ENCODE results near the gene SEC61G. TPM values are rescaled to one million over a fixed set of nuclear protein-coding genes. Genes with fewer than 3 reads are reported as not detected.

SEC61G gene
- polyA plus RNA-seq, 1 of the 3 experiments (the other 2 are of a cell fraction), result 229 TPM

DNA sequence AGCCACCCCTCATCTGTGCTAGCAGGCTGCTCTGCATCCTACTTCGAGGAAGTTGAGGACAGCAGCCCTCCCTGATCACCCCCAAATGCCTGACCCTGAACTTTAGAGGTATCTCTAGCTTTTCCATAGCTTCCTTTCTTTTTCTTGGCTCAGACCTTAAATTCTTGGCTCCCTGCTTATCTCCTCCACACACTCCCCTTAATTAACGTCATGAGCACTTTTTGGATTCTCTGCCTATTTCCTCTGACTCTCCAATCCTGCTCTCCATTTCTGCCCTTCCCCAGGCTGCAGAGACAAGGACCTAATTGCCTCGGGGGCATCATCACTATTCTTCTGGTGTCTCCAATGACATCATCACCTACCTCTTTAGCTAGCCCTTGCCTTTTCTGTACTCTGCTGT is 40.8 kb upstream of the SEC61G start:
- DNase-seq, result no peak
- Histone ChIP-seq H2AFZ (ENCODE audit: low read depth) (no peak overlapping the region), H3K4me2 (no peak overlapping the region), H3K9me2 (no peaks in the 10 kb centered on the region), H3K27ac (ENCODE audit: low read depth in 2 of 2, low read length in 1 of 2) (no peak overlapping the region), H3K9me3 (no peaks in the 10 kb centered on the region), H3K4me1 (ENCODE audit: control insufficient read depth in 1 of 2, insufficient read depth in 2 of 2, low read depth in 1 of 2, low read length in 1 of 2) (0 out of 4 replicates have a peak, but pooled peaks cover 0 to 7% of the 10 kb centered on the region in 2 experiments), H3K27me3 (ENCODE audit: insufficient read depth) (no peaks in the 10 kb centered on the region), H3K79me2 (ENCODE audit: insufficient read depth) (no peaks in the 10 kb centered on the region), H4K20me1 (ENCODE audit: insufficient read depth) (no peaks in the 10 kb centered on the region), H3K9ac (no peak overlapping the region), H3F3A (replicated peaks; ENCODE audit: insufficient read depth) (no peaks in the 10 kb centered on the region), H3K36me3 (replicated peaks in 1 of 2; ENCODE audit: control insufficient read depth in 1 of 2, insufficient read depth in 2 of 2, low read length in 1 of 2) (no peaks in the 10 kb centered on the region), H3K4me3 (ENCODE audit: low read depth in 2 of 2, low read length in 1 of 2) (no peak overlapping the region)
- CTCF ChIA-PET, result interaction anchor here (1.4 to 42.7 kb wide), 4 partner anchors 11 to 449 kb away, joined by 6 to 1068 read pairs (median 18); no protein-coding TSS in a partner anchor
- POLR2A ChIA-PET, result no interaction called here
- 62% methylated on average over 3 of the region's 3 CpGs for WGBS (ENCODE audit: low lambda C conversion rate)
- TF ChIP-seq SMC3 (IDR thresholded peaks at IDR 0.05; ENCODE audit: low read depth, low read length) (no peak), ELF1 (IDR thresholded peaks at IDR 0.05) (no peak)

DNA sequence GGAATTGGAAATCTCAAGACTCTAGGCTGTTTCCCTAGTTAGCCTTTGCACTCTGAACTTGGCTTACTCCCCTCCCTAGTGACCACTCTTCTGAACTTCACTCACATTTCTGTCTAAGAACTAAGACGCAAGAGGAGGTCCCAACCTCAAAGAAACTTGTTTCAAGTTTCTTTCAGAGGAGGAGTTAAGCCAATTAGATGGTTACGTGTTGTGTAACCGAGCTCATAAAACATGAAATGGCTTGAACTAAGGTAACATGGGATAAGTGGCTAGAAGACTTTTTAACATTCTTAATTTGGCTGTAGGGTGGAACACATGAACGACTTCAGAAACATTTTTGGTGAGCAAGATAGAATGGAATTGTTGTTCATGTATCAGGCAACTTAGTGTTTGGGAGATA is 39.5 kb upstream of the SEC61G start:
- no peak for TF ChIP-seq CHD2 (IDR thresholded peaks at IDR 0.05; ENCODE audit: low read length, partially characterized antibody)
- no peak for TF ChIP-seq TAF1 (IDR thresholded peaks at IDR 0.05; ENCODE audit: borderline replicate concordance, low read depth, low read length)
- TF ChIP-seq POLR2AphosphoS5 (IDR thresholded peaks at IDR 0.05; ENCODE audit: low read depth, low read length), result no peak
- TF ChIP-seq NRF1 (IDR thresholded peaks at IDR 0.05; ENCODE audit: low read depth, low read length), result no peak
- TF ChIP-seq, protein P1, sequence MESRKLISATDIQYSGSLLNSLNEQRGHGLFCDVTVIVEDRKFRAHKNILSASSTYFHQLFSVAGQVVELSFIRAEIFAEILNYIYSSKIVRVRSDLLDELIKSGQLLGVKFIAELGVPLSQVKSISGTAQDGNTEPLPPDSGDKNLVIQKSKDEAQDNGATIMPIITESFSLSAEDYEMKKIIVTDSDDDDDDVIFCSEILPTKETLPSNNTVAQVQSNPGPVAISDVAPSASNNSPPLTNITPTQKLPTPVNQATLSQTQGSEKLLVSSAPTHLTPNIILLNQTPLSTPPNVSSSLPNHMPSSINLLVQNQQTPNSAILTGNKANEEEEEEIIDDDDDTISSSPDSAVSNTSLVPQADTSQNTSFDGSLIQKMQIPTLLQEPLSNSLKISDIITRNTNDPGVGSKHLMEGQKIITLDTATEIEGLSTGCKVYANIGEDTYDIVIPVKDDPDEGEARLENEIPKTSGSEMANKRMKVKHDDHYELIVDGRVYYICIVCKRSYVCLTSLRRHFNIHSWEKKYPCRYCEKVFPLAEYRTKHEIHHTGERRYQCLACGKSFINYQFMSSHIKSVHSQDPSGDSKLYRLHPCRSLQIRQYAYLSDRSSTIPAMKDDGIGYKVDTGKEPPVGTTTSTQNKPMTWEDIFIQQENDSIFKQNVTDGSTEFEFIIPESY (IDR thresholded peaks at IDR 0.05; ENCODE audit: borderline replicate concordance, low read depth), result no peak
- TF ChIP-seq RXRA (IDR thresholded peaks at IDR 0.05; ENCODE audit: borderline replicate concordance, low read depth), result no peak
- TF ChIP-seq SMC3 (IDR thresholded peaks at IDR 0.05; ENCODE audit: low read depth, low read length), result no peak
- TF ChIP-seq, protein P2, sequence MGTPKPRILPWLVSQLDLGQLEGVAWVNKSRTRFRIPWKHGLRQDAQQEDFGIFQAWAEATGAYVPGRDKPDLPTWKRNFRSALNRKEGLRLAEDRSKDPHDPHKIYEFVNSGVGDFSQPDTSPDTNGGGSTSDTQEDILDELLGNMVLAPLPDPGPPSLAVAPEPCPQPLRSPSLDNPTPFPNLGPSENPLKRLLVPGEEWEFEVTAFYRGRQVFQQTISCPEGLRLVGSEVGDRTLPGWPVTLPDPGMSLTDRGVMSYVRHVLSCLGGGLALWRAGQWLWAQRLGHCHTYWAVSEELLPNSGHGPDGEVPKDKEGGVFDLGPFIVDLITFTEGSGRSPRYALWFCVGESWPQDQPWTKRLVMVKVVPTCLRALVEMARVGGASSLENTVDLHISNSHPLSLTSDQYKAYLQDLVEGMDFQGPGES (IDR thresholded peaks at IDR 0.05; ENCODE audit: low read depth, low read length), result no peak
- no peak for TF ChIP-seq RAD21 (IDR thresholded peaks at IDR 0.05; ENCODE audit: low read length)
- no peak for TF ChIP-seq RCOR1 (IDR thresholded peaks at IDR 0.05; ENCODE audit: low read length)
- TF ChIP-seq, protein P3, sequence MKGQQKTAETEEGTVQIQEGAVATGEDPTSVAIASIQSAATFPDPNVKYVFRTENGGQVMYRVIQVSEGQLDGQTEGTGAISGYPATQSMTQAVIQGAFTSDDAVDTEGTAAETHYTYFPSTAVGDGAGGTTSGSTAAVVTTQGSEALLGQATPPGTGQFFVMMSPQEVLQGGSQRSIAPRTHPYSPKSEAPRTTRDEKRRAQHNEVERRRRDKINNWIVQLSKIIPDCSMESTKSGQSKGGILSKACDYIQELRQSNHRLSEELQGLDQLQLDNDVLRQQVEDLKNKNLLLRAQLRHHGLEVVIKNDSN (IDR thresholded peaks at IDR 0.05; ENCODE audit: borderline replicate concordance, low read depth), result no peak
- no peak for TF ChIP-seq JUND (IDR thresholded peaks at IDR 0.05)
- Histone ChIP-seq H3K4me3 (ENCODE audit: low read depth in 2 of 2, low read length in 1 of 2) (no peak overlapping the region), H3K36me3 (replicated peaks in 1 of 2; ENCODE audit: control insufficient read depth in 1 of 2, insufficient read depth in 2 of 2, low read length in 1 of 2) (no peaks in the 10 kb centered on the region), H3K4me2 (no peak overlapping the region), H4K20me1 (ENCODE audit: insufficient read depth) (no peaks in the 10 kb centered on the region), H3K79me2 (ENCODE audit: insufficient read depth) (no peaks in the 10 kb centered on the region), H3K27ac (ENCODE audit: low read depth in 2 of 2, low read length in 1 of 2) (no peak overlapping the region), H3K9ac (no peak overlapping the region), H3K9me2 (no peaks in the 10 kb centered on the region), H3K9me3 (no peaks in the 10 kb centered on the region), H3K27me3 (ENCODE audit: insufficient read depth) (no peaks in the 10 kb centered on the region), H2AFZ (ENCODE audit: low read depth) (no peak overlapping the region), H3F3A (replicated peaks; ENCODE audit: insufficient read depth) (no peaks in the 10 kb centered on the region), H3K4me1 (ENCODE audit: control insufficient read depth in 1 of 2, insufficient read depth in 2 of 2, low read depth in 1 of 2, low read length in 1 of 2) (0 out of 4 replicates have a peak, but pooled peaks cover 0 to 5% of the 10 kb centered on the region in 2 experiments)
- POLR2A ChIA-PET, result no interaction called here
- 86% methylated on average over 4 of the region's 4 CpGs for WGBS (ENCODE audit: low lambda C conversion rate)
- CTCF ChIA-PET, result interaction anchor here (1.4 to 42.7 kb wide), 3 partner anchors 10 to 450 kb away, joined by 6 to 1068 read pairs (median 17); no protein-coding TSS in a partner anchor
- no peak for DNase-seq
